Fibroblast of lung (primary cell): ENCODE data around the gene POP5. TPM values are rescaled to one million over a fixed set of nuclear protein-coding genes. Genes with fewer than 3 reads are reported as not detected.

Experiments used
- DNase-seq, 2 donors: peaks; one replicate each; pipeline versions ENCODE4 v3.0.0 to v3.0.0-alpha.2; 2010; ENCODE audit warnings: low read depth in 2 of 2
- H2AFZ ChIP-seq: 2 replicates; pipeline ENCODE4 v1.5.1; 2012; ENCODE audit warnings: low read length, control low read depth, inconsistent platforms
- H3K27ac ChIP-seq: 2 replicates; pipeline ENCODE4 v1.5.1; 2011; ENCODE audit warnings: low read length, control low read depth; ENCODE audit not compliant: insufficient read depth
- H3K27me3 ChIP-seq: 2 replicates; pipeline ENCODE4 v1.5.1; 2011; ENCODE audit warnings: mild to moderate bottlenecking, low read length; ENCODE audit not compliant: control insufficient read depth, insufficient read depth
- H3K36me3 ChIP-seq: 2 replicates; pipeline ENCODE4 v1.5.1; 2011; ENCODE audit warnings: low read length; ENCODE audit not compliant: control insufficient read depth, insufficient read depth
- H3K4me1 ChIP-seq: 2 replicates; pipeline ENCODE4 v1.5.1; 2011; ENCODE audit warnings: low read length; ENCODE audit not compliant: control insufficient read depth, insufficient read depth; ENCODE audit errors: extremely low read depth
- H3K4me2 ChIP-seq: 2 replicates; pipeline ENCODE4 v1.5.1; 2011; ENCODE audit warnings: low read length, control low read depth; ENCODE audit not compliant: insufficient read depth; ENCODE audit errors: extremely low read depth
- H3K4me3 ChIP-seq, 4 experiments: fragments of 200-600 bp in 1 of 4; sonication (generic) in 1 of 4; replicated peaks in 1 of 4; 2 replicates each; pipeline ENCODE4 v1.5.1; 2011 to 2016; ENCODE audit warnings: low read length in 4 of 4, low read depth in 3 of 4, mild to moderate bottlenecking in 3 of 4, control low read depth in 2 of 4, inconsistent platforms in 1 of 4, mixed read lengths in 1 of 4; ENCODE audit not compliant: insufficient read depth in 1 of 4; ENCODE audit errors: control extremely low read depth in 1 of 4
- H3K79me2 ChIP-seq: 2 replicates; pipeline ENCODE4 v1.5.1; 2012; ENCODE audit warnings: mild to moderate bottlenecking, low read length, inconsistent platforms; ENCODE audit not compliant: control insufficient read depth, insufficient read depth
- H3K9ac ChIP-seq: 2 replicates; pipeline ENCODE4 v1.5.1; 2011; ENCODE audit warnings: mild to moderate bottlenecking, low read length, control low read depth; ENCODE audit not compliant: insufficient read depth
- H3K9me3 ChIP-seq: 2 replicates; pipeline ENCODE4 v1.5.1; 2012; ENCODE audit warnings: low read depth, low read length; ENCODE audit not compliant: control insufficient read depth, insufficient read depth
- H4K20me1 ChIP-seq: 2 replicates; pipeline ENCODE4 v1.5.1; 2011; ENCODE audit warnings: low read length; ENCODE audit not compliant: control insufficient read depth, insufficient read depth; ENCODE audit errors: extremely low read depth
- CTCF ChIP-seq, 2 donors: IDR thresholded peaks in 1 of 2; conservative IDR thresholded peaks in 1 of 2; 1 replicate in 1 of 2; 2 replicates in 1 of 2; pipeline ENCODE4 v1.5.1; 2011 to 2012; ENCODE audit warnings: low read length in 2 of 2, control low read depth in 1 of 2, inconsistent platforms in 1 of 2, low read depth in 1 of 2, mild to moderate bottlenecking in 1 of 2
- EZH2 ChIP-seq: IDR thresholded peaks from 2 replicates; pipeline ENCODE4 v1.5.1; 2012; ENCODE audit warnings: low read length, control low read depth, mild to moderate bottlenecking; ENCODE audit errors: missing control alignments
- polyA plus RNA-seq, 2 donors: library from polyadenylated mRNA; depleted of rRNA in 1 of 2; stranded (reverse) in 1 of 2; unstranded in 1 of 2; fragments of >200 nt; gene quantifications; 2 replicates each; pipeline ENCODE4 v1.2.1, GENCODE V29; 2011 to 2012; ENCODE audit warnings: missing spikeins in 1 of 2
- total RNA-seq: library from RNA; depleted of rRNA; stranded (reverse); fragments of >200 nt; gene quantifications from 2 replicates; pipeline ENCODE4 v1.2.1, GENCODE V29; 2014

The POP5 gene
- total and polyA plus RNA-seq, 2 donors (not counting 1 experiment from before 2014, with no cell fraction given), result 28.6 to 50.3 TPM

- Histone ChIP-seq H3K27ac (no peak overlapping the region), H2AFZ (no peak overlapping the region), H3K9me3 (no peaks in the 10 kb centered on the region), H4K20me1 (no peaks in the 10 kb centered on the region), H3K4me3 (no peak overlapping the region), H3K27me3 (peaks cover 13% of the 10 kb centered on the region), H3K4me2 (no peak overlapping the region), H3K79me2 (no peaks in the 10 kb centered on the region), H3K4me1 (no peaks in the 10 kb centered on the region), H3K9ac (no peak overlapping the region), H3K36me3 (no peaks in the 10 kb centered on the region)
- TF ChIP-seq EZH2 (no peak), CTCF (conservative IDR thresholded peaks at IDR 0.05 in 1 of 2, IDR thresholded peaks at IDR 0.05 in 1 of 2; ENCODE audit: low read depth in 1 of 2, low read length in 2 of 2) (no peak)
- DNase-seq, result no peak
Observed at GRCh38 chr12:120588948-120589930, 8.0 kb upstream of the POP5 start.

- H3K27me3 ChIP-seq, result peaks cover 13% of the 10 kb centered on the region
- no peak overlapping the region for H3K27ac ChIP-seq
- H3K4me3 ChIP-seq, result no peak overlapping the region
- no peaks in the 10 kb centered on the region for H4K20me1 ChIP-seq
- H2AFZ ChIP-seq, result no peak overlapping the region
- H3K4me1 ChIP-seq, result peaks cover 2% of the 10 kb centered on the region
- TF ChIP-seq EZH2, result no peak
- no peak for TF ChIP-seq CTCF (conservative IDR thresholded peaks at IDR 0.05 in 1 of 2, IDR thresholded peaks at IDR 0.05 in 1 of 2; ENCODE audit: low read depth in 1 of 2, low read length in 2 of 2)
- no peaks in the 10 kb centered on the region for H3K36me3 ChIP-seq
- DNase-seq, result no peak
- no peaks in the 10 kb centered on the region for H3K79me2 ChIP-seq
- H3K9ac ChIP-seq, result no peak overlapping the region
- no peak overlapping the region for H3K4me2 ChIP-seq
- H3K9me3 ChIP-seq, result no peaks in the 10 kb centered on the region
Observed at GRCh38 chr12:120588371-120588770, 7.2 kb upstream of the POP5 start.

GRCh38 chr12:120586860-120587259 lies 5.7 kb upstream of the POP5 start:
- H3K9ac ChIP-seq, result no peak overlapping the region
- no peaks in the 10 kb centered on the region for H4K20me1 ChIP-seq
- H2AFZ ChIP-seq, result no peak overlapping the region
- H3K9me3 ChIP-seq, result no peaks in the 10 kb centered on the region
- no peaks in the 10 kb centered on the region for H3K79me2 ChIP-seq
- peaks cover 4% of the 10 kb centered on the region for H3K4me1 ChIP-seq
- H3K27me3 ChIP-seq, result peaks cover 8% of the 10 kb centered on the region
- DNase-seq, result no peak
- no peaks in the 10 kb centered on the region for H3K36me3 ChIP-seq
- no peak for TF ChIP-seq CTCF (conservative IDR thresholded peaks at IDR 0.05 in 1 of 2, IDR thresholded peaks at IDR 0.05 in 1 of 2; ENCODE audit: low read depth in 1 of 2, low read length in 2 of 2)
- TF ChIP-seq EZH2, result no peak
- H3K27ac ChIP-seq, result no peak overlapping the region
- no peak overlapping the region for H3K4me3 ChIP-seq
- H3K4me2 ChIP-seq, result no peak overlapping the region
